GM12878 (cell line): Measurements from ENCODE around the gene TES.

Experiments
- BHLHE40 ChIP-seq, 2 experiments: fragments of 450-650 bp in 1 of 2; IDR thresholded peaks; 2 replicates each; pipeline ENCODE4 v1.6.1; 2011 to 2017; ENCODE audit warnings: low read depth in 2 of 2, borderline replicate concordance in 1 of 2, improper control_type of control experiment in 1 of 2, low read length in 1 of 2, mild to moderate bottlenecking in 1 of 2
- EP300 ChIP-seq, 2 experiments: fragments of 150-350 bp in 1 of 2; IDR thresholded peaks; 2 replicates each; pipeline ENCODE4 v1.6.1; 2011 to 2012; ENCODE audit warnings: low read depth in 2 of 2, low read length in 2 of 2, borderline replicate concordance in 1 of 2, improper control_type of control experiment in 1 of 2, inconsistent platforms in 1 of 2; ENCODE audit not compliant: control insufficient read depth in 1 of 2
- FOXM1 ChIP-seq: IDR thresholded peaks from 2 replicates; pipeline ENCODE4 v1.6.1; 2012; ENCODE audit warnings: low read depth, mild to moderate bottlenecking, inconsistent platforms, low read length, moderate library complexity
- HDAC6 ChIP-seq: fragments of 200-600 bp; sonication (generic); IDR thresholded peaks from one replicate; pipeline ENCODE4 v1.8.0; 2017; ENCODE audit warnings: antibody characterized with exemption; ENCODE audit not compliant: unreplicated experiment
- NR2C2 ChIP-seq: IDR thresholded peaks from 2 replicates; pipeline ENCODE4 v1.6.1; 2011; ENCODE audit warnings: borderline replicate concordance, low read depth; ENCODE audit not compliant: control insufficient read depth, insufficient read length
- POLR2AphosphoS2 ChIP-seq: IDR thresholded peaks from 2 replicates; pipeline ENCODE4 v1.6.1; 2011; ENCODE audit warnings: low read depth, mild to moderate bottlenecking, low read length, improper control_type of control experiment, moderate library complexity
- SIN3A ChIP-seq: IDR thresholded peaks from 2 replicates; pipeline ENCODE4 v1.6.1; 2012; ENCODE audit warnings: low read depth, low read length, improper control_type of control experiment
- TF ChIP-seq, protein P1 (sequence below), 3 experiments: IDR thresholded peaks in 2 of 3; conservative IDR thresholded peaks in 1 of 3; 2 replicates each; pipeline ENCODE4 v1.5.1; 2011; ENCODE audit warnings: low read depth in 3 of 3, low read length in 3 of 3, mild to moderate bottlenecking in 3 of 3, control low read depth in 2 of 3, moderate library complexity in 2 of 3, inconsistent platforms in 1 of 3, mixed read lengths in 1 of 3; ENCODE audit not compliant: control insufficient read depth in 2 of 3, insufficient read depth in 1 of 3; ENCODE audit errors: extremely low read depth in 1 of 3
- TF ChIP-seq, protein P2 (sequence below): fragments of 450-650 bp; IDR thresholded peaks from 2 replicates; pipeline ENCODE4 v1.6.1; 2017; ENCODE audit warnings: mild to moderate bottlenecking

DNA sequence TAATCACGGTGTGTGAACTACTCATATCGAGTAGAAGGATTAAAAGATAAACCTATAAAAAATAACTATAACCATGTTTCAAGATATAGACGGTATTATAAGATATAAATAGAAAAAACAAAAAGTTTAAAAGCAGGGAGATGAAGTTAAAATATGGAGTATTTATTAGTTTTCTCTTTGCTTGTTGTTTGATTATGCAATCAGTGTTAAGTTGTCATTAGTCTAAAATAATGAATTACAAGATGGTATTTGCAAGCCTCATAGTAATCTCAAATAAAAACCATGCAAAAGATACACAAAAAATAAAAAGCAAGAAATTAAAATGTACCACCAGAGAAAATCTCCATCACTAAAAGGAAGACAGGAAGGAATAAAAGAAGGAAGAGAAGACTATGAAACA lies 83.3 kb downstream of the TES start:
- TF ChIP-seq EP300 (IDR thresholded peaks at IDR 0.05; ENCODE audit: borderline replicate concordance in 1 of 2, control insufficient read depth in 1 of 2, low read depth in 2 of 2, low read length in 2 of 2), result no peak
- TF ChIP-seq, protein P1, sequence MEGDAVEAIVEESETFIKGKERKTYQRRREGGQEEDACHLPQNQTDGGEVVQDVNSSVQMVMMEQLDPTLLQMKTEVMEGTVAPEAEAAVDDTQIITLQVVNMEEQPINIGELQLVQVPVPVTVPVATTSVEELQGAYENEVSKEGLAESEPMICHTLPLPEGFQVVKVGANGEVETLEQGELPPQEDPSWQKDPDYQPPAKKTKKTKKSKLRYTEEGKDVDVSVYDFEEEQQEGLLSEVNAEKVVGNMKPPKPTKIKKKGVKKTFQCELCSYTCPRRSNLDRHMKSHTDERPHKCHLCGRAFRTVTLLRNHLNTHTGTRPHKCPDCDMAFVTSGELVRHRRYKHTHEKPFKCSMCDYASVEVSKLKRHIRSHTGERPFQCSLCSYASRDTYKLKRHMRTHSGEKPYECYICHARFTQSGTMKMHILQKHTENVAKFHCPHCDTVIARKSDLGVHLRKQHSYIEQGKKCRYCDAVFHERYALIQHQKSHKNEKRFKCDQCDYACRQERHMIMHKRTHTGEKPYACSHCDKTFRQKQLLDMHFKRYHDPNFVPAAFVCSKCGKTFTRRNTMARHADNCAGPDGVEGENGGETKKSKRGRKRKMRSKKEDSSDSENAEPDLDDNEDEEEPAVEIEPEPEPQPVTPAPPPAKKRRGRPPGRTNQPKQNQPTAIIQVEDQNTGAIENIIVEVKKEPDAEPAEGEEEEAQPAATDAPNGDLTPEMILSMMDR (IDR thresholded peaks at IDR 0.05 in 2 of 3, conservative IDR thresholded peaks at IDR 0.05 in 1 of 3; ENCODE audit: control insufficient read depth in 2 of 3, extremely low read depth in 1 of 3, insufficient read depth in 1 of 3, low read depth in 3 of 3, low read length in 3 of 3), result no peak
- TF ChIP-seq HDAC6, result no peak
- TF ChIP-seq, protein P2, sequence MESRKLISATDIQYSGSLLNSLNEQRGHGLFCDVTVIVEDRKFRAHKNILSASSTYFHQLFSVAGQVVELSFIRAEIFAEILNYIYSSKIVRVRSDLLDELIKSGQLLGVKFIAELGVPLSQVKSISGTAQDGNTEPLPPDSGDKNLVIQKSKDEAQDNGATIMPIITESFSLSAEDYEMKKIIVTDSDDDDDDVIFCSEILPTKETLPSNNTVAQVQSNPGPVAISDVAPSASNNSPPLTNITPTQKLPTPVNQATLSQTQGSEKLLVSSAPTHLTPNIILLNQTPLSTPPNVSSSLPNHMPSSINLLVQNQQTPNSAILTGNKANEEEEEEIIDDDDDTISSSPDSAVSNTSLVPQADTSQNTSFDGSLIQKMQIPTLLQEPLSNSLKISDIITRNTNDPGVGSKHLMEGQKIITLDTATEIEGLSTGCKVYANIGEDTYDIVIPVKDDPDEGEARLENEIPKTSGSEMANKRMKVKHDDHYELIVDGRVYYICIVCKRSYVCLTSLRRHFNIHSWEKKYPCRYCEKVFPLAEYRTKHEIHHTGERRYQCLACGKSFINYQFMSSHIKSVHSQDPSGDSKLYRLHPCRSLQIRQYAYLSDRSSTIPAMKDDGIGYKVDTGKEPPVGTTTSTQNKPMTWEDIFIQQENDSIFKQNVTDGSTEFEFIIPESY, result no peak
- TF ChIP-seq SIN3A, result no peak
- TF ChIP-seq BHLHE40 (IDR thresholded peaks at IDR 0.05; ENCODE audit: borderline replicate concordance in 1 of 2, low read depth in 2 of 2, low read length in 1 of 2), result no peak
- TF ChIP-seq FOXM1, result no peak
- no peak for TF ChIP-seq POLR2AphosphoS2
- TF ChIP-seq NR2C2, result no peak
